ENCODE measurements around the gene RETN.

DNA sequence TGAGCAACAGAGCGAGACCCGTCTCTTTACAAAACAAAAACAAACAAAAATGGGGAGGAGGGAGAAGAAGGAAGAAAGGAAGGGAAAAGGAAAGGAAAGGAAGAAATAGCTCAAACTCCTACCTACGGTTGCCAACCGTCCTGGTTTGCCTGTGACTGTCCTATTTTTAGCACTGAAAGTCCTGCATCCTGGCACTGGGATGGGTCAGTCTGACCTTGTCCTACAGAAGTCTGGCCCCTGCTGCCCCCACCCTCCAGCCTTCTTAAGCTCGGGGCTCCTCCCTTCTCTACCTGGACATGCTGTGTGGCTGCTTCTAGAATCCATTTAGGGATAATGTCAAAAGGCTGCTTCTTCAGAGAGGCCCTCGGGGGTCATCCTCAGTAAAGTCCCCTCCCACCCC, 33.2 kb upstream of the RETN start:
- TF ChIP-seq, protein P1, sequence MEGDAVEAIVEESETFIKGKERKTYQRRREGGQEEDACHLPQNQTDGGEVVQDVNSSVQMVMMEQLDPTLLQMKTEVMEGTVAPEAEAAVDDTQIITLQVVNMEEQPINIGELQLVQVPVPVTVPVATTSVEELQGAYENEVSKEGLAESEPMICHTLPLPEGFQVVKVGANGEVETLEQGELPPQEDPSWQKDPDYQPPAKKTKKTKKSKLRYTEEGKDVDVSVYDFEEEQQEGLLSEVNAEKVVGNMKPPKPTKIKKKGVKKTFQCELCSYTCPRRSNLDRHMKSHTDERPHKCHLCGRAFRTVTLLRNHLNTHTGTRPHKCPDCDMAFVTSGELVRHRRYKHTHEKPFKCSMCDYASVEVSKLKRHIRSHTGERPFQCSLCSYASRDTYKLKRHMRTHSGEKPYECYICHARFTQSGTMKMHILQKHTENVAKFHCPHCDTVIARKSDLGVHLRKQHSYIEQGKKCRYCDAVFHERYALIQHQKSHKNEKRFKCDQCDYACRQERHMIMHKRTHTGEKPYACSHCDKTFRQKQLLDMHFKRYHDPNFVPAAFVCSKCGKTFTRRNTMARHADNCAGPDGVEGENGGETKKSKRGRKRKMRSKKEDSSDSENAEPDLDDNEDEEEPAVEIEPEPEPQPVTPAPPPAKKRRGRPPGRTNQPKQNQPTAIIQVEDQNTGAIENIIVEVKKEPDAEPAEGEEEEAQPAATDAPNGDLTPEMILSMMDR (IDR thresholded peaks at IDR 0.05; ENCODE audit: low read depth, low read length, poor library complexity, severe bottlenecking): no peak
- no peak for TF ChIP-seq EZH2phosphoT487 (IDR thresholded peaks at IDR 0.05; ENCODE audit: borderline replicate concordance, low read length)
